ENCODE results near the gene CXCL17.
"Not testable (repeated sequence)": the region's sequence is repeated elsewhere in the genome, so short reads cannot be mapped to it uniquely, and the experiment has no call there.

Gene CXCL17, protein sequence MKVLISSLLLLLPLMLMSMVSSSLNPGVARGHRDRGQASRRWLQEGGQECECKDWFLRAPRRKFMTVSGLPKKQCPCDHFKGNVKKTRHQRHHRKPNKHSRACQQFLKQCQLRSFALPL

DNA sequence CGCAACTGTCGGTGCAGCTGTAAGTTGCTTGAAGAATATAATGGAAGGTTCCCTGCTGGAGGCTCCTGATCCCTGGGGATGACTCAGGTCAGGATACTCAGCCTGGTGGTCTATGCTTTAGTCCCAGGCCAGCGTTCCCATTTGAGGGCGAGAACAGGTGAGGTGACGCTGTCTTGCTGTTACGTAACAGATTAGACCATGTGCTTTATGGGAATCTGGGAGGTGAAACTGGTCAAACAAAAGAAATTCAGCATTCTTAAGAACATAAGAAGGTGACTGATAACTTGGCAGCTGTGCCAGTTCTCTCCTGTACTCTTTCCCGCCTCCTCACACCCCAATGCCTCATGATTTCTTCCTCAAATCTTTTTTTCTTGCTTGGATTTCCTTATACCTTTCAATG lies at the start of gene CXCL17:
Gene CXCL17, minus strand, starts transcription at position 114 of the 400 bp plus-strand sequence. CDS start 114 bp downstream, outside the sequence.
- no peak for DNase-seq

DNA sequence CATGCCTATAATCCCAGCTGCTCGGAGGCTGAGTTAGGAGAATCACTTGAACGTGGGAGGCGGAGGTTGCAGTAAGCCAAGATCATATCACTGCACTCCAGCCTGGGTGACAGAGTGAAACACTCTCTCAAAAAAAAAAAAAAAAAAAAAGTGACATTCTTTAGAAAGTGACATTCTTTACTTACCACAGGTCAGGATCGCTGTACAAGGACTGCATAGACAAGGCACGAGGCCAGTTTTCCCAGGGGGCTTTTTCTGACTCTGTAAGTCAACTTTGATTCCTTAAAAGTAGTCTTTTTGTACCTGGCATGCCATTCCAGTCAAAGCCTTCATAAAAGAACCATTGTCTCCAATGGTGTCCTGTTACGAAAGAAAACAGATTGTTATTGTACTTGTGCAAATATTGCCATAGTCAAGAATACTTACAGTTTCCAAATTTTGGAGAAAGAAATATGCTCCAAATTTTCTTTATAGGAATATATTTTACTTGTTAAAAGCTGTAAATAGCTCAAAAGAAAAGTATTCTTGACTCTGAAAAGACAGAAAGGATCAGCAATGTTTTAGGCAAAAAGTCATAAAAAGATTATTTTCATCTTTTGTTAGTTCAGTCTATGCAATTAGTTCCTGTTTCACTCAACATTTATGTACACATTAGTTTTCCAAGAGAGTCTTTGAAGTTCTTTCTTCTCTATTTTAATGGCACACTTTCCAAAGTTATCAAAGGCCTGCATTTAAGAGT lies 46.2 kb upstream of the CXCL17 start:
- DNase-seq, result no peak

DNA sequence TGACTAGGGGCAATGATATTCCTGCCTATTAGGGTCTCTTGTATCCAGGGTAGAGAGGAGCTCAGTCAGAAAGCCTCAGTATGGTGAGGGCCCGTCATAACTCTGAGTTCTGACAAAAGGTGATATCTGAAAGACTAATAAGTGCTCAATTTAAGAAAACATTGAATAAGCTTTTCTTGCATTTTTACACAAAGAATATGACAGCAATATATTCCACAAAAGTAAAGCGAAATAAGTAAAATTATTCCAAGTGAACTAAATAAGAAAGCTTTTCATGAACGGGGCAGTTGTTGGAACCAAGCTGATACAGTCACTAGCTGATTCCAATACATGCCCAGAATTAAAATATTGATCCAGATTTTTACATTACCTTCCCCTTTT lies 45.0 kb upstream of the CXCL17 start:
- no peak for DNase-seq

DNA sequence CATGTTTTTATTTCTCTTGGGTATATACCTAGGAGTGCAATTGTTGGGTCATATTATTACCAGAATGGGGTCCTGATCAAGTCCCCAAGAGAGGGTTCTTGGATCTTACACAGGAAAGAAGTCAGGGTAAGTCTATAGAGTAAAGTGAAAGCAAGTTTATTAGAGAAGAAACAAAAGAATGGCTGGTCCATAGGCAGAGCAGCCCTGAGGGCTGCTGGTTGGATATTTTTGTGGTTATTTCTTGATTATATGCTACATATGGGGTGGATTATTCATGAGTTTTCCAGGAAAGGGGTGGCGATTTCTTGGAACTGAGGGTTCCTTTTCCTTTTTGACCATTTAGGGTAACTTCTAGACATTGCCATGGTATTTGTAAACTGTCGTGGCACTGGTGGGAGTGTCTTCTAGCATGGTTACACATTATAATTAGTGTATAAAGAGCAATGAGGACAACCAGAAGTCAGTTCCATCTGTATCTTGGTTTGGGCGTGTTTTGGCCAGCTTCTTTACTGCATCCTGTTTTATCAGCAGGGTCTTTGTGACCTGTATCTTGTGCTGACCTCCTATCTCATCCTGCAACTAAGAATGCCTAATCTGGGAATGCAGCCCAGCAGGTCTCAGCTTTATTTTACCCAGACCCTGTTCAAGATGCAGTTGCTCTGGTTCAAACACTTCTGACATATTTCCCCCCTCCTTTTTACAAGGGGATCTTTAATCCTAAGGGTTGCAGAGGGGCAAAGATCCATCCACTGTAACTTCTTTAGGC lies 44.5 kb upstream of the CXCL17 start:
- DNase-seq, result no peak

DNA sequence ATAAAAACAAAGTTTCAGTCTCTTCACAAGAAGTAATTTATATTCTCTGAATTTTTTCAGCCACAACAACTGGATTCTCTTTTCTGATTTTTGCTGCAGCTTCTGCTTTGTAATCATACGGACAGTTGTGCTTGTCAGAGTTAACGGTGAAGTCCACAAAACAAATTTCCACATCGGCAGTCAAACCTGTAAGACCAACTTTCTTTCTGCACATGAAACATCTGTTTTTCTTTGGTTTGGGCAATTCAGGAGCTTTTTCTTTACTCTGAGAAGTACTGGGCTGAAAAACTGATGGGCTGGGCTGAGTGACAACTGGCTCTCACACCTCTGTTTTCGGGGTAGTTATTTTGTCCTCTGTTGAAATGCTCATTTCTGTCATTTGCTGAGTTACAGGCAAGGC lies 42.3 kb upstream of the CXCL17 start:
- DNase-seq, result not testable (repeated sequence)

DNA sequence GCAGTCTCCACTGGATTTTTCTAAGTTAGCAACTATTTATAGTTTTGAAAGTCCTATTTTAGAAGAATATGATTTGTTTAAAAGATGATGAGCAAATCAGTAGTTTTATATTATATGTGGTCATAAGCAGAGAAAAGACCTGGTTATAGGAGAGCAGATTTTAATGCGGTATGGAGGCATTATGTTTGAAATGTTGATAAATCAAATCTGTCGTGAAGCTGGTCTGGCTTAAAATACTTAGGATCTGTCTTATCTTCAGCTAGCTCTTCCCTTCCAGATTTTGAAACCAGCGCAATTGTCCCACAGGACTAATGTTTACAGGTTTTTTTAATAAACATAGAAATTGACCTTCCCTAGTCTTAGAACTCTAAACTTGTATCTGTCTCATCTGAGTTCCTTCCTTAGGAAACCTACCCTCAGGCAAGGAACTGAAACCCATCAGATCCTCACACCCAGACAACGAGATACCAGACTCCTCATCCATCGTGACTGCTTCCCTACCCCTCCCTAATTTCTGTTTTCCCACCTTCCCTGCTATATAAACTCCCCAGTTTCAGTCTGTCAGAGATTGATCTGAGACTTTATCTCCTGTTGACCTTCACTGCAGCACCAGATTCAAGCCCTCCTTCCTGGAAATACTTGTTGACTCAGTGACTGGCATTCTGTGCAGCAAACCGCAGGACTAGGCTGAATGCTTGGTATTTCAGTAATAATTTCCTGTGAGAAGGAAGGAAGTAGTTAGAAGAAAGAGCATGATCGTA lies 37.8 kb upstream of the CXCL17 start:
- DNase-seq, result no peak

DNA sequence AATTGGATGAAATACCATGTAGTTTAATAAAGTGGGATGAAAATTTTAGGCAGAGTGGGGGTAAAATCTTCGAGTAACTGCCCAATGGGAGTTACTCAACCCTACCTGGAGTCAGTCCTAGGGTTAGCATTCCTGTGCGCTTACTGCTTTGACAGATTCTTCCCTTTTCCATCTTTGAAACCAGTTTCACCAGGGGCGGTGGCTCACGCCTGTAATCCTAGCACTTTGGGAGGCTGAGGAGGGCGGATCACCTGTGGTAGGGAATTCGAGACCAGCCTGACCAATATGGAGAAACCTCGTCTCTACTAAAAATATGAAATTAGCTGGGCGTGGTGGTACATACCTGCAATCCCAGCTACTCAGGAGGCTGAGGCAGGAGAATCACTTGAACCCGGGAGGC lies 37.0 kb upstream of the CXCL17 start:
- DNase-seq, result no peak

DNA sequence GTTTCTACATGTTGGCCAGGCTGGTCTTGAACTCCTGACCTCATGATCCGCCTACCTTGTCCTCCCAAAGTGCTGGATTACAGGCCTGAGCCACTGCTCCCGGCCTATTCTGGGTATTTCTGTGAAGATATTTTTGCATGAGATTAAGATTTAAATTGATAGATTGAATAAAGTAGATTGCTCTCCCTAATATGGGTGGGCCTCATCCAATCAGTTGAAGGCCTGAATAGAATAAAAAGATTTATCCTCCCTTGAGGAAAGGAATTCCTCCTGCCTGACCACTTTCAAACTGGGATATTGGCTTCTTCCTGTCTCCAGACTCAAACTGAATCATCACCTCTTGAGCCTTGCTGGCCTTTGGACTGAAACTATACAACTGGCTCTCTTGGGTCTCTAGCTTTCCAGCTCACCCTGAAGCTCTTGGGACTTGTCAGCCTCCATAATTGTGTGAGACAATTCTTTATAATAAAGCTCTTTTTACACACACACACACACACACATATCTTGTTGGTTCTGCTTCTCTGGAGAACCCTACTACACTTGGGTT lies 36.1 kb upstream of the CXCL17 start:
- DNase-seq, result no peak

DNA sequence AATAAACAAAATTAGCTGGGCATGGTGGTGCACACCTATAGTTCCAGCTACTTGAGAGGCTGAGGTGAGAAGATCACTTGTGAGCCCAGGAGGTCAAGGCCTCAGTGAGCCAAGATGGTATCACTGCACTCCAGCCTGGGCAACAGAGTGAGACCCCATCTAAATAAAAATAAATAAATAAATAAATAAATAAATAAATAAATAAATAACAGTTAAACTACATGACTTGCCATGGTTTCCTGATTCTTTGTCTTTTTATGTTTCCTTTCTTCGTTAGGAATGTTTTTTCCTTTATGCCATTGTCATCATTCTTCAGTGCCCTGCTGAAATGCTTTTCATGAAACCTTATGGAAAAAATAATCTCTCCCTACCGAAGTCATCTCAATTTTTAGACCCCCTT lies 35.2 kb upstream of the CXCL17 start:
- no peak for DNase-seq

DNA sequence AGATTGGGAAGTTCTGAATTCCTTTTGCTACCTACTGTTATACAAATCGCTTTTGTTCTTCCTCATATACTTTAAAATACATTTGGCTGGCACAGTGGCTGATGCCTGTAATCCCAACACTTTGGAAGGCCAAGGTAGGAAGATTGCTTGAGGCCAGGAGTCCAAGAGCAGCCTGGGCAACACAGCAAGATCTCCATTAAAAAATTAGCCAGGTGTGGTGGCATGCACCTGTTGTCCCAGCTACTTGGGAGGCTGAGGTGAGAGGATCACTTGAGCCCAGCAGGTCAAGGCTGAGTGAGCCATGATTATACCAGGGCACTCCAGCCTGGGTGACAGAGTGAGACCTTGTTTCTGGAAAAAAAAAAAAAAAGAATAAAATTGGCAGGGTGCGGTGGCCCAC lies 34.4 kb upstream of the CXCL17 start:
- no peak for DNase-seq

DNA sequence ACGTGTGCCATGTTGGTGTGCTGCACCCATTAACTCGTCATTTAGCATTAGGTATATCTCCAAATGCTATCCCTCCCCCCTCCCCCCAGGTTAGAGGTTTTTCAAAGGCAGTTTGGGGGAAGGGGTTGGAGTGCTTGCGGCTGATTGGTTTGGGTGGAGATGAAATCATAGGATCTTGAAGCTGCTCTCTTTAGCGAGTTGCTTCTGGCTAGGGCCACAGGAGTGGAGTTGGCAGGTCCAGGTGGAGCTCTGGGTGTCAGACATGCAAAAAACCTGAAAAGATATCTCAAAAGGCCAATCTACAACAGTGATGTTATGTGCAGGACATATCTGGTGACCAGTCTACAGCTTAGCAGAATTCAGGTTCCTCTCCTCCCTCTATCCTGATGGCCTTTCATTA lies 32.6 kb upstream of the CXCL17 start:
- DNase-seq, result no peak

DNA sequence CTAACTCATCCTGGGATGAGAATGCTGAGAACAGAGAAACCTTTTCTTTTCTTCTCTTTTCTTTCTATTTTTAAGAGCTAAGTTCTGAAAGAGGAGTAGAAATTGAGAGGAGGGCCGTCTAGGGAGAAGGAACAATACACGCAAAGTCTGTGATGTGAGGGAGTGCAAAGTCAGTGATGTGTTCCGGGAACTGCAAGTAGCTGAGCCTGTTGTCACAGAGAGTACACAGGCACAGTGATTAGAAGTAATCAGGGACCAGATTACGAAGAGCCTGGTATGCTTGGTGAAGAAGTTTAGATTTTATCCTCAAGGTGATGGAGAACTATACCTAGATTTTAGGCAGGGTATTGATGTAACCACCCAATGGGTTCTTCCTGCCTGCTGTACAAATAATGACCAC lies 32.0 kb upstream of the CXCL17 start:
- DNase-seq, result no peak

DNA sequence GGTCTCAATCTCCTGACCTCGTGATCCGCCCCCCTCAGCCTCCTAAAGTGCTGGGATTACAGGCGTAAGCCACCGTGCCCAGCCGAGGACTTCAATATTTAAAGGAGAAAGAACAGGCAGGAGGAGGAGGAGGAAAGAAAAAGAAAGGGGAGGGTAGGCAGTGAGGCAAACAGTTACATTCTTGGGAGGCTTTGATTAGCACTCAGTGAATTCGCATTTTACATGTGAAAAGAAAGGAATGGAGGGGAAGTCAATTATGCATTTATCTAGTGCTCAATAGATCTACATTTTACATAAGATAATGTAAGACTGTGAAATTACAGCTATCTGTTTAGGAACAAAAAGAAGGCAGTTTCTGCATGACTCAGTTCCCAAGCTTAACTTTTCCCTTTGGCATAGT lies 30.9 kb upstream of the CXCL17 start:
- no peak for DNase-seq

DNA sequence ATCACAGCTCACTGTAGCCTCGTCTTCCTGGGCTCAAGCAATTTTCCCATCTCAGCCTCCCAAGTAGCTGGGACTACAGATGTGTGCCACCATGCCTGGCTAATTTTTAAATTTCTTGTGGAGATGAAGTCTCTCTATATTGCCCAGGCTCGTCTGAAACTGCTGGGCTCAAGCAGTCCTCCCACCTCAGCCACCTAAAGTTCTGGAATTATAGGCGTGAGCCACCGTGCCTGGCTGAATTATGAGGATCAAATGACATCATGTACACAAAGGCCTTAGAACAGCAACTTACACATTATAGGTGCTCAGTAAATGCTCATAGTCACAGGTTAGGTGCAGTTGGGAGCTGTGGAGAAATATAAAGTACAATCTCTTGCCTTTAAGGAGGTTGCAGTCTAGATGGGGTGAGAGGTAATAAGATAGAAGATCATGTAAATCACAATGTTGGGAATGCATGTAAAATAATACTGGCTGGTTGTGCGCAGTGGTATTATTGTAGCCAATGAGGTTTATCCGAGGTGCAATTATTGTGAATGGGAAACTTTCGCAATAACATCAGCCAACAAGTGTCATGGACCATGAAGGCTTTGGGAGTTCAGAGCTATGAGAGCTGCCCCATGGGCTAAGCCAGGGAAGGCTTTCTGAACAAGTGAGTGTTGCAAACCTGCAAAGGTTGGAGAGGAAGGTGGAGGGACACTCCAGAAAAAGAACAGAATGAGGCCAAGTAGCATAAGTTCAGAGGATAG lies 29.8 kb upstream of the CXCL17 start:
- no peak for DNase-seq

DNA sequence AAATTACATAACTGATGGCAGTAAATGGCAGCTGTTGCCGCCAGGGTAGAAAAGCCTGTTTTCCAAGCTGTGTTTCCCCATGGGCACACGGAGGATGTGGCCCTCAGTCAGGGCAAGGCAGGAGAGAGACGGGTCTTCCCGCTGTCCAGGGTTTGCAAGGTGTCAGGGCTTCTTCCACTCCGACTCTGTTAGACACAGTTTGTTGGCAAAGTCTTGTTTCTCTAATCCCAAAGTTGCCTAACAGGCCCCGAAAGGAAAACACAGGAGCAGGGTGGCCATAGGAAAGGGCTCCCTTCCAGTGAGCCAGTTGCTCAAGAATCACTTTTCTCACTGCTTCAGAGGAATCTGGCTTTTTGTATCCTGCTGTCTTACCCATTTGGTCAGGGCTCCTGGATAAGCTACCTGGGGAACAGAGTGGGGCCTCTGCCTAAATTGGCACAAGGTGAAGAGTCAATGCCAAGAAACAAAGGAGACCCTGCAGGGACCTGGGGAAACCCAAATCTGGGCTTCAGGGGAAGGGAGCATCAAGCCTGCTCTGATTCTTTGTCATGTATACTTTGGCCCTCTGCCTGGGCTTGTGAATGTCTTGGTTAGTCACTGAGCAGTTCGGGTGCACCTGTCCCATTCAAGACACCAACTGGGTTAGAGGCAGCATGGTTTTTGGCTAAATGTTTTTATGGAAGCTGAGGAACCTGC lies 29.0 kb upstream of the CXCL17 start:
- no peak for DNase-seq

DNA sequence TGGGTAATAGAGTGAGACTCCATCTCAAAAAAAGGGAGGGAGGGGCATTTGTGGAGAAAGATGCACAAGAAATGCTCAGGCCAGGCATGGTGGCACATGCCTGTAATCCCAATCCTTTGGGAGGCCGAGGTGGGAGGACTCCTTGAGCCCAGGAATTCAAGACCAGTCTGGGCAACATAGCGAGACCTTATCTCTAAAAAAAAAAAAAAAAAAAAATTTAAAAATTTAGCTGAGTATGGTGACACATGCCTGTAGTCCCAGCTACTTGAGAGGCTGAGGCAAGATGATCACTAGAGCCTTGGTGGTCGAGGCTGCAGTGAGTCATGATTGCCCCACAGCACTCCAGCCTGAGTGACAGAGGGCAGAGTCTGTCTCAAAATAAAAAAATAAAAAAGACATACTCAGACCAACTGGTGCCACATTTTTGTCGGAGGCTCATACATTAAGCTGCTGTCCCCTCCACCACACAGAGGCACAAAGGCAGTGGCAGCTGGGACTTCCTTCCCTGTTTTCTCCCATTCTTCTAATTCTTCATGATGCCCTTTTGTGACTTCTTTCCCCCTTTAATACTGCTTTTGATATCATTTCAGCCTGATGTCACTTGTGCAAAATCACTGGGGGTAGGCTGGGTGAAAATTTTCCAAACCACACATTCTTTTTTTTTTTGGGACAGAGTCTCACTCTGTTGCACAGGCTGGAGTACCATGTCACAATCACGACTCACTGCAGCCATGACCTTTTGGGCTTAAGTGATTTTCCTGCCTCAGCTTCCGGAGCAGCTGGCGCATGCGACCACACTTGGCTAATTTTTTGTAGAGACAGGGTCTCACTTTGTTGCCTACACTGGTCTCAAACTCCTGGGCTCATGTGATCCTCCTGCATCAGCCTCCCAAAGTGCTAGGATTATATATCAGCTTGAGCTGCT lies 26.8 kb upstream of the CXCL17 start:
- no peak for DNase-seq

DNA sequence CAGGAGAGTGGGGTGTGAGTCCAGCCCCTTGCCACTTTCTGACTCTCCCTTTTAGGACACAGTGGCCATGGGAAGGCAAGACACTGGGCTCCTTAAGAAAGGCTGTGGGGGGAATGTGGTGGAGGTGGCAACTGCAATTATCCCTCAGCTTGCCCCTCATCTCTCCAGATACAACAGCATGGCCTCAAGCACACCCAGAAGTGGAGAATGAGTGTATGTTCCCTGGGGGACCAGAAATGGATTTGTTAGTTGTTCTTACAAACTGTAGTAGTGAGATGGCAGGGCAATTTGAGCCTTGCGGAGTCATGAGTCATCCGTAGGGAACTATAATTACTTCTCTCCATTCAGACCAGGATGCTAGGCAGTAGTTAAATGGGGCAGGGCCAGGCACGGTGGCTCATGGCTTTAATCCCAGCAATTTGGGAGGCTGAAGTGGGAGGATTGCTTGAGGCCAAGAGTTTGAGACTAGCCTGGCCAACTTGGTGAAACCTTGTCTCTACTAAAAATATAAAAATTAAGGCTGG lies 25.6 kb upstream of the CXCL17 start:
- DNase-seq, result no peak

DNA sequence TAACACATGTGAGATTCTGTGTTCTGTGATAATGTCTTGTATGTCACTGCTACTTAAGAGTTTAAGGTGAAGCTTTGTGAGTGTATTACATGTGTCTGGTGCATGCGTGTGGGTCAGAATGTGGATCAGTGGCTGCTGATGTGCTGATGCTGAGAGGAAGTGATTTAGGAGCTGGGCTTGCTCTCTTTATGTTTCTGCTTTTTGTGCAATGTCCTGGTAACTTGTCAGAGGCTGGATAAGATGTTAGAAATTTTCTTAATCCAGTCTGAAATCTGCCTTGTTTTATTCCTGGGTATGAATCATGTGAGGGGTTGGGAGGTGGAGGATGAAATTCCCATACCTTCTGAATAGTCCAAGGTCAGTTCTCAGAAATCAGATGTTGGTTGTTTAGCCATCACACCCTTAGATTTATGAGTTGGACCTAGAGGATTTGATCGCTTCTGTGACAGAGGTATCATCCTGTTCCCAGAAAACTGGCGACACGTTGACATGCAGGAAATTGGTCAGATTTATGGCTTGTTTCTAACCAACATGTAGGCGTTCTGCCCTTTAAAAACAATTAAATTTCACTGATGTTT lies 24.5 kb upstream of the CXCL17 start:
- DNase-seq, result no peak

DNA sequence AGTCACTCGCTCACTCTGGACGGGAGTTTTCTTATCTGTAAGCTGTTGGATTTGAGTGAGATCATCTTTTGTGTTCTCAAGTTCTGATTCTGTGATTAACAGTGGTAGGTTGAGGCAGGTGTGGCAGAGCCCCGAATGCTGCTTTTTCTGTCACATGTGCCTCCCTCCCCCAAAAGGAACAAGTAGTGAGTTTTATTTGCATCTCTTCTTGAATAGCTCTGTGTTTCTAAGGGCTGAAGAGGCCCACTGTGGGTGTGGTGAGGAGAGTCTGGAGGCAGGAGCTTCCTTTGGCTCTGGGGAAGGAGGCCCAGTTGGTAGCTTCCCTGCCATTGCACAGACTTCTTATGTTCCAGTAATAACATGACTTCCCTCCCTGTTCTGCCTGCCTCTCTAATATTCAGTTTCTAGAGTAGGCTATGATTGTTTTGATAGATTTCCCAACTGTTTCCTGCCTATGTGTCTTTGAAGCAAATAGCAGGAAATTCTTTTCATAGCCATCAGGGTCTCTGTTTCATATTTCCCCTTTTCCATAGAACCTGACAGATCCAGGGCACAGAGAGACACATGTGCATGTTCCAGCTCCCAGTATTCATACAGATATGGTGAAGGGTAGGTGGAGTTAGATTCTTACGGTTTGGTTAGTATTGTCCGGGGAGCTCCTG lies 23.9 kb upstream of the CXCL17 start:
- no peak for DNase-seq

Data from COR-L47 (cell line).